Endothelial cell of umbilical vein (primary cell): ENCODE measurements around the gene DSCAML1. TPM values are rescaled to one million over a fixed set of nuclear protein-coding genes. Genes with fewer than 3 reads are reported as not detected.

Experiments used
- BruUV-seq: library from RNA; stranded (reverse); fragments of 400-500 nt; replicated peaks from 2 replicates; lab custom pipeline; 2021; lab: Mats Ljungman, UMichigan
- CTCF ChIA-PET: fragments of 300-600, 350-600 bp; sonication (Branson Sonifier 250); formaldehyde crosslinking; loops from one replicate; lab custom pipeline; 2021; ENCODE audit warnings: antibody characterized with exemption, inconsistent platforms; lab: Charles Lee
- POLR2A ChIA-PET: fragments of 300-600, 350-600 bp; sonication (Branson Sonifier 250); formaldehyde crosslinking; loops from one replicate; lab custom pipeline; 2021; ENCODE audit warnings: antibody characterized with exemption, inconsistent platforms; lab: Charles Lee
- DNase-seq: peaks from one replicate; pipeline ENCODE4 v3.0.0-alpha.2; 2011; ENCODE audit warnings: low read depth, low spot score
- FAIRE-seq: peaks from 2 replicates; lab custom pipeline; 2011; peaks lifted over from hg19 to GRCh38; lab: Jason Lieb, UNC
- H2AFZ ChIP-seq: 2 replicates; pipeline ENCODE4 v1.6.0; 2012; ENCODE audit warnings: low read depth, low read length, control low read depth, inconsistent platforms
- H3K27ac ChIP-seq: 2 replicates; pipeline ENCODE4 v1.5.1; 2011; ENCODE audit warnings: low read depth, mild to moderate bottlenecking, control low read depth, low read length, moderate library complexity; ENCODE audit not compliant: insufficient read depth
- H3K27me3 ChIP-seq, 2 experiments: 2 replicates each; pipeline versions ENCODE4 v1.6.0 to v1.6.1; 2011; ENCODE audit warnings: low read length in 2 of 2, mixed read lengths in 1 of 2; ENCODE audit not compliant: control insufficient read depth in 2 of 2, insufficient read depth in 2 of 2
- H3K36me3 ChIP-seq, 2 experiments: 2 replicates in 1 of 2; 3 replicates in 1 of 2; pipeline ENCODE4 v1.5.1; 2011; ENCODE audit warnings: low read length in 2 of 2, mild to moderate bottlenecking in 1 of 2, moderate library complexity in 1 of 2; ENCODE audit not compliant: control insufficient read depth in 2 of 2, insufficient read depth in 2 of 2; ENCODE audit errors: extremely low read depth in 1 of 2
- H3K4me1 ChIP-seq: 3 replicates; pipeline ENCODE4 v1.5.1; 2011; ENCODE audit warnings: mild to moderate bottlenecking, low read length; ENCODE audit not compliant: control insufficient read depth, insufficient read depth; ENCODE audit errors: extremely low read depth
- H3K4me2 ChIP-seq: 2 replicates; pipeline ENCODE4 v1.6.1; 2011; ENCODE audit warnings: low read length, control low read depth, mixed read lengths; ENCODE audit not compliant: insufficient read depth
- H3K4me3 ChIP-seq, 3 experiments: fragments of 200-600 bp in 1 of 3; sonication (generic), shearing (Covaris generic) in 1 of 3; replicated peaks in 1 of 3; 2 replicates each; pipeline ENCODE4 v1.5.1; 2011 to 2016; ENCODE audit warnings: control low read depth in 3 of 3, low read length in 3 of 3, mild to moderate bottlenecking in 2 of 3, inconsistent platforms in 1 of 3, low read depth in 1 of 3, moderate library complexity in 1 of 3; ENCODE audit not compliant: insufficient read depth in 1 of 3
- H3K79me2 ChIP-seq: 2 replicates; pipeline ENCODE4 v1.6.0; 2012; ENCODE audit warnings: low read length, inconsistent platforms; ENCODE audit not compliant: control insufficient read depth, insufficient read depth
- H3K9ac ChIP-seq: replicated peaks from 2 replicates; pipeline ENCODE3; 2011; ENCODE audit warnings: low read length, control low read depth; ENCODE audit not compliant: insufficient read depth; ENCODE audit errors: extremely low read depth
- H3K9me1 ChIP-seq: replicated peaks from 3 replicates; pipeline ENCODE4 v1.6.0; 2011; ENCODE audit warnings: mild to moderate bottlenecking, low read length; ENCODE audit not compliant: control insufficient read depth, insufficient read depth; ENCODE audit errors: extremely low read depth
- H3K9me3 ChIP-seq: replicated peaks from 2 replicates; pipeline ENCODE4 v1.5.1; 2012; ENCODE audit warnings: low read length, inconsistent platforms; ENCODE audit not compliant: control insufficient read depth, insufficient read depth
- H4K20me1 ChIP-seq: replicated peaks from 2 replicates; pipeline ENCODE3; 2011; ENCODE audit warnings: mild to moderate bottlenecking, low read length; ENCODE audit not compliant: control insufficient read depth, insufficient read depth; ENCODE audit errors: extremely low read depth
- EZH2 ChIP-seq: IDR thresholded peaks from 2 replicates; pipeline ENCODE4 v1.6.1; 2012; ENCODE audit warnings: borderline replicate concordance, low read depth, mild to moderate bottlenecking, moderate library complexity, low read length, inconsistent platforms; ENCODE audit not compliant: severe bottlenecking
- FOS ChIP-seq: IDR thresholded peaks from 2 replicates; pipeline ENCODE4 v1.6.1; 2011; ENCODE audit warnings: mild to moderate bottlenecking, low read length, moderate library complexity, borderline replicate concordance; ENCODE audit not compliant: insufficient read depth
- GATA2 ChIP-seq: IDR thresholded peaks from 2 replicates; pipeline ENCODE4 v1.7.0; 2011; ENCODE audit warnings: low read depth, mild to moderate bottlenecking, moderate library complexity, mixed read lengths, low read length; ENCODE audit not compliant: insufficient read length, insufficient read depth
- JUN ChIP-seq: IDR thresholded peaks from 2 replicates; pipeline ENCODE4 v1.6.1; 2011; ENCODE audit warnings: borderline replicate concordance, low read depth; ENCODE audit not compliant: insufficient read length, insufficient read depth
- MYC ChIP-seq: IDR thresholded peaks from one replicate; pipeline ENCODE4 v1.6.1; 2011; ENCODE audit warnings: mild to moderate bottlenecking, low read depth, low read length
- POLR2A ChIP-seq: IDR thresholded peaks from 2 replicates; pipeline ENCODE4 v1.6.1; 2012; ENCODE audit warnings: low read depth, mild to moderate bottlenecking, control low read depth, low read length
- POLR2AphosphoS5 ChIP-seq: IDR thresholded peaks from 2 replicates; pipeline ENCODE4 v1.6.1; 2012; ENCODE audit warnings: low read depth, mild to moderate bottlenecking, control low read depth, low read length, moderate library complexity; ENCODE audit not compliant: insufficient read depth
- dilution Hi-C: fragments of 300-500 bp; cut with MboI; formaldehyde crosslinking; loops from one replicate; pipeline ENCODE4 v1.15.0; 2019; ENCODE audit warnings: low sequenced_read_pairs; ENCODE audit not compliant: extremely low pct_ligation_motif_present
- intact Hi-C: fragments of 100-400 bp; cut with micrococcal nuclease; formaldehyde crosslinking; loops from one replicate; pipeline ENCODE4 v1.10.0; 2022
- polyA plus RNA-seq, 4 experiments: library from polyadenylated mRNA; depleted of rRNA in 3 of 4; stranded (reverse) in 3 of 4; unstranded in 1 of 4; fragments of >200 nt; gene quantifications; 2 replicates each; pipeline versions ENCODE4 v1.2.1 to v1.2.3, GENCODE V29; 2011 to 2012; ENCODE audit warnings: missing spikeins in 1 of 4
- total RNA-seq: library from RNA; stranded (reverse); gene quantifications from 2 replicates; pipeline ENCODE4 v1.2.3, GENCODE V29; 2021
- TF ChIP-seq, protein P1 (sequence below), 2 donors: IDR thresholded peaks; 1 replicate in 1 of 2; 2 replicates in 1 of 2; pipeline ENCODE4 v1.5.1; 2011; ENCODE audit warnings: low read length in 2 of 2, mild to moderate bottlenecking in 2 of 2, moderate library complexity in 2 of 2, control low read depth in 1 of 2, inconsistent platforms in 1 of 2, low read depth in 1 of 2; ENCODE audit not compliant: insufficient read depth in 1 of 2; ENCODE audit errors: extremely low read depth in 1 of 2
- TF ChIP-seq, protein P2 (sequence below): IDR thresholded peaks from 2 replicates; pipeline ENCODE4 v1.6.1; 2011; ENCODE audit not compliant: insufficient read depth, insufficient read length

Gene DSCAML1
- total and polyA plus RNA-seq, 2 donors (not counting 3 experiments of a cell fraction or from before 2014, with no cell fraction given), result not detected

DNA sequence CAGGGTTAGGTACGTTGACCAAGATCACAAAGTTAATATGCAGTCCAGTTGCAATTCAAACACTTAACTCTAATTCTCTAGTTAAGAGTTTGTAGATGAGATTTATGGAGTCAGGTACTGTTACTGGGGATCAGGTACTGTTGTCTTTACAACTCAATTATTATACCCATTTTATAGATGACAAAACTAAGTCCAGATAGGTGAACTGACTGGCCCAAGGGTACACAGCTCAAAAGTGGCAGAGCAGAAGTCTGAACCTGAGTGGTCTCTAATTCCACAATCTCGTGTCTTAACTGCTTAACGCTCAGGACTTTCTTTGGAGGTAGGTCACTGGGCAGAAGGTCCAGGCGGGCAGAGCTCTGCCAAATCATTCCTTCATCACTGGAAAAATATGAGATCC lies 77.5 kb downstream of the DSCAML1 start:
- CTCF ChIA-PET, result no interaction called here
- Histone ChIP-seq H3K4me2 (no peak overlapping the region), H3K27ac (no peak overlapping the region), H3K9ac (no peak overlapping the region), H4K20me1 (no peaks in the 10 kb centered on the region), H2AFZ (no peak overlapping the region), H3K9me1 (no peaks in the 10 kb centered on the region), H3K4me1 (no peaks in the 10 kb centered on the region), H3K27me3 (peaks cover 2% of the 10 kb centered on the region in 2 experiments), H3K36me3 (no peaks in the 10 kb centered on the region), H3K4me3 (no peak overlapping the region), H3K9me3 (no peaks in the 10 kb centered on the region), H3K79me2 (no peaks in the 10 kb centered on the region)
- dilution Hi-C loops (no loop called here), intact Hi-C loops (no loop called here)
- no TSS peak for BruUV-seq
- no peak for DNase-seq
- TF ChIP-seq EZH2 (no peak), FOS (no peak), JUN (no peak), POLR2AphosphoS5 (no peak), MYC (no peak), POLR2A (no peak), GATA2 (no peak)
- TF ChIP-seq, protein P1, sequence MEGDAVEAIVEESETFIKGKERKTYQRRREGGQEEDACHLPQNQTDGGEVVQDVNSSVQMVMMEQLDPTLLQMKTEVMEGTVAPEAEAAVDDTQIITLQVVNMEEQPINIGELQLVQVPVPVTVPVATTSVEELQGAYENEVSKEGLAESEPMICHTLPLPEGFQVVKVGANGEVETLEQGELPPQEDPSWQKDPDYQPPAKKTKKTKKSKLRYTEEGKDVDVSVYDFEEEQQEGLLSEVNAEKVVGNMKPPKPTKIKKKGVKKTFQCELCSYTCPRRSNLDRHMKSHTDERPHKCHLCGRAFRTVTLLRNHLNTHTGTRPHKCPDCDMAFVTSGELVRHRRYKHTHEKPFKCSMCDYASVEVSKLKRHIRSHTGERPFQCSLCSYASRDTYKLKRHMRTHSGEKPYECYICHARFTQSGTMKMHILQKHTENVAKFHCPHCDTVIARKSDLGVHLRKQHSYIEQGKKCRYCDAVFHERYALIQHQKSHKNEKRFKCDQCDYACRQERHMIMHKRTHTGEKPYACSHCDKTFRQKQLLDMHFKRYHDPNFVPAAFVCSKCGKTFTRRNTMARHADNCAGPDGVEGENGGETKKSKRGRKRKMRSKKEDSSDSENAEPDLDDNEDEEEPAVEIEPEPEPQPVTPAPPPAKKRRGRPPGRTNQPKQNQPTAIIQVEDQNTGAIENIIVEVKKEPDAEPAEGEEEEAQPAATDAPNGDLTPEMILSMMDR (IDR thresholded peaks at IDR 0.05; ENCODE audit: extremely low read depth in 1 of 2, insufficient read depth in 1 of 2, low read depth in 1 of 2, low read length in 2 of 2), result no peak
- TF ChIP-seq, protein P2, sequence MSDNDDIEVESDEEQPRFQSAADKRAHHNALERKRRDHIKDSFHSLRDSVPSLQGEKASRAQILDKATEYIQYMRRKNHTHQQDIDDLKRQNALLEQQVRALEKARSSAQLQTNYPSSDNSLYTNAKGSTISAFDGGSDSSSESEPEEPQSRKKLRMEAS, result no peak
- no peak for FAIRE-seq
- POLR2A ChIA-PET, result no interaction called here
